Liver (tissue), 9 donors: ENCODE data around the gene AKAIN1. TPM values are rescaled to one million over a fixed set of nuclear protein-coding genes. Genes with fewer than 3 reads are reported as not detected.

Source experiments
- DNase-seq: peaks from one replicate; pipeline ENCODE4 v3.0.0-alpha.2; 2017; ENCODE audit warnings: low spot score
- H3K27ac ChIP-seq, 2 donors: one replicate each; pipeline ENCODE4 v1.7.0; 2013; ENCODE audit warnings: inconsistent platforms in 2 of 2, low read length in 2 of 2, control low read depth in 1 of 2, low read depth in 1 of 2, mild to moderate bottlenecking in 1 of 2
- H3K27me3 ChIP-seq, 4 donors: one replicate each; pipeline versions ENCODE4 v1.6.1 to v1.7.0; 2013; ENCODE audit warnings: low read length in 3 of 4, inconsistent platforms in 1 of 4, mild to moderate bottlenecking in 1 of 4, moderate library complexity in 1 of 4; ENCODE audit not compliant: control insufficient read depth in 4 of 4, insufficient read depth in 4 of 4
- H3K36me3 ChIP-seq, 4 donors: one replicate each; pipeline versions ENCODE4 v1.6.1 to v1.7.0; 2013; ENCODE audit warnings: low read length in 3 of 4, mild to moderate bottlenecking in 3 of 4, low read depth in 1 of 4, moderate library complexity in 1 of 4; ENCODE audit not compliant: control insufficient read depth in 4 of 4, insufficient read depth in 3 of 4
- H3K4me1 ChIP-seq, 4 donors: one replicate each; pipeline versions ENCODE4 v1.6.1 to v1.7.0; 2013; ENCODE audit warnings: low read length in 3 of 4, mild to moderate bottlenecking in 3 of 4, moderate library complexity in 1 of 4; ENCODE audit not compliant: control insufficient read depth in 4 of 4, insufficient read depth in 4 of 4
- H3K4me3 ChIP-seq, 3 donors: one replicate each; pipeline versions ENCODE4 v1.6.1 to v1.7.0; 2013; ENCODE audit warnings: low read length in 3 of 3, control low read depth in 1 of 3, low read depth in 1 of 3, mild to moderate bottlenecking in 1 of 3
- H3K9ac ChIP-seq, 2 donors: one replicate each; pipeline ENCODE4 v1.7.0; 2013; ENCODE audit warnings: low read length in 2 of 2, mild to moderate bottlenecking in 2 of 2, moderate library complexity in 2 of 2, control low read depth in 1 of 2, low read depth in 1 of 2
- H3K9me3 ChIP-seq, 4 donors: one replicate each; pipeline versions ENCODE4 v1.6.1 to v1.7.0; 2013; ENCODE audit warnings: low read length in 3 of 4; ENCODE audit not compliant: control insufficient read depth in 4 of 4
- ATF3 ChIP-seq: IDR thresholded peaks from 2 replicates; pipeline ENCODE4 v1.6.1; 2016; ENCODE audit warnings: antibody characterized with exemption
- CTCF ChIP-seq: fragments of 150-350 bp; IDR thresholded peaks from 2 replicates; pipeline ENCODE4 v1.5.1; 2017; ENCODE audit warnings: improper control_type of control experiment, low read depth, low read length; ENCODE audit not compliant: missing input control
- EGR1 ChIP-seq, 2 donors: IDR thresholded peaks; 2 replicates each; pipeline ENCODE4 v1.6.1; 2016 to 2018; ENCODE audit warnings: antibody characterized with exemption in 2 of 2, low read depth in 2 of 2
- FOXA2 ChIP-seq: IDR thresholded peaks from 2 replicates; pipeline ENCODE4 v1.6.1; 2016; ENCODE audit warnings: antibody characterized with exemption
- GABPA ChIP-seq, 2 donors: IDR thresholded peaks in 1 of 2; conservative IDR thresholded peaks in 1 of 2; 2 replicates each; pipeline ENCODE4 v1.6.1; 2016; ENCODE audit warnings: antibody characterized with exemption in 2 of 2, mild to moderate bottlenecking in 1 of 2, moderate library complexity in 1 of 2
- HNF4A ChIP-seq, 2 donors: conservative IDR thresholded peaks; 2 replicates each; pipeline ENCODE4 v1.6.1; 2016; ENCODE audit warnings: antibody characterized with exemption in 2 of 2, mild to moderate bottlenecking in 2 of 2
- HNF4G ChIP-seq: IDR thresholded peaks from 2 replicates; pipeline ENCODE4 v1.6.1; 2016; ENCODE audit warnings: antibody characterized with exemption
- MAX ChIP-seq: IDR thresholded peaks from 2 replicates; pipeline ENCODE4 v1.6.1; 2016; ENCODE audit warnings: antibody characterized with exemption
- NR2F2 ChIP-seq: IDR thresholded peaks from 2 replicates; pipeline ENCODE4 v1.6.1; 2016; ENCODE audit warnings: antibody characterized with exemption
- REST ChIP-seq: IDR thresholded peaks from 2 replicates; pipeline ENCODE4 v1.6.1; 2016; ENCODE audit warnings: antibody characterized with exemption, mild to moderate bottlenecking
- TAF1 ChIP-seq: conservative IDR thresholded peaks from 2 replicates; pipeline ENCODE4 v1.6.1; 2016; ENCODE audit warnings: antibody characterized with exemption, mild to moderate bottlenecking
- YY1 ChIP-seq: IDR thresholded peaks from 2 replicates; pipeline ENCODE4 v1.6.1; 2016; ENCODE audit warnings: antibody characterized with exemption, mild to moderate bottlenecking
- ZBTB33 ChIP-seq: IDR thresholded peaks from 2 replicates; pipeline ENCODE4 v1.6.1; 2016; ENCODE audit warnings: antibody characterized with exemption
- WGBS: extraction: QIAGEN DNeasy Blood & Tissue Kit; methylation state at CpG from one replicate; pipeline ENCODE4 v1.1.7; 2013; 5-methylcytosine and 5-hydroxymethylcytosine counted together
- polyA plus RNA-seq, 2 donors: library from polyadenylated mRNA; stranded (reverse) in 1 of 2; unstranded in 1 of 2; fragments of 200-250 nt in 1 of 2; fragments of >200 nt in 1 of 2; fragmentation: Nextera tagmentation in 1 of 2; extraction: Ambion mirVana in 1 of 2; gene quantifications; one replicate each; pipeline versions ENCODE4 v1.2.1 to v1.2.3, GENCODE V29; 2013 to 2015
- total RNA-seq, 2 donors: library from RNA; depleted of rRNA; stranded (reverse); fragments of >200 nt; gene quantifications; one replicate each; pipeline ENCODE4 v1.2.3, GENCODE V29; 2014
- donor health status: healthy.
- donor health status: healthy.
- donor health status: healthy.
- donor health status: healthy.
- donor health status: healthy.

AKAIN1 gene
- total and polyA plus RNA-seq, 4 donors: 0.31 to 0.75 TPM; not detected in 2

- H3K9me3 ChIP-seq: peaks cover 0 to 6% (median 0%) of the 10 kb centered on the region in 4 donors
- H3K27me3 ChIP-seq: peaks cover 0 to 5% (median 0%) of the 10 kb centered on the region in 4 donors
- no peak overlapping the region for H3K27ac ChIP-seq
- TF ChIP-seq YY1: no peak
- TF ChIP-seq GABPA (IDR thresholded peaks at IDR 0.05 in 1 of 2, conservative IDR thresholded peaks at IDR 0.05 in 1 of 2): no peak
- TF ChIP-seq HNF4G: no peak
- TF ChIP-seq NR2F2: no peak
- TF ChIP-seq EGR1 (IDR thresholded peaks at IDR 0.05; ENCODE audit: low read depth in 2 of 2): no peak
- no peak overlapping the region for H3K4me3 ChIP-seq
- H3K4me1 ChIP-seq: no peaks in the 10 kb centered on the region
- no peak for DNase-seq
- H3K36me3 ChIP-seq: no peaks in the 10 kb centered on the region
- H3K9ac ChIP-seq: no peak overlapping the region
- WGBS: 65% methylated on average over 4 of the region's 4 CpGs
These were observed 99.8 kb downstream of the AKAIN1 start for GRCh38 chr18:5097116-5097703.

GRCh38 chr18:5095239-5095638, 101.8 kb downstream of the AKAIN1 start:
- Histone ChIP-seq H3K4me1 (no peaks in the 10 kb centered on the region), H3K9ac (no peak overlapping the region), H3K9me3 (peaks cover 0 to 6% (median 0%) of the 10 kb centered on the region in 4 donors), H3K27me3 (no peaks in the 10 kb centered on the region), H3K36me3 (no peaks in the 10 kb centered on the region), H3K27ac (no peak overlapping the region), H3K4me3 (no peak overlapping the region)
- TF ChIP-seq YY1 (no peak), CTCF (no peak), FOXA2 (no peak), MAX (no peak), TAF1 (no peak), GABPA (IDR thresholded peaks at IDR 0.05 in 1 of 2, conservative IDR thresholded peaks at IDR 0.05 in 1 of 2) (no peak), HNF4G (no peak), ZBTB33 (no peak), ATF3 (no peak)
- WGBS: 86% methylated on average over 3 of the region's 3 CpGs
- no peak for DNase-seq

- peaks cover 0 to 6% (median 0%) of the 10 kb centered on the region in 4 donors for H3K9me3 ChIP-seq
- WGBS: 55% methylated on average over 2 of the region's 2 CpGs
- DNase-seq: no peak
- no peak overlapping the region for H3K4me3 ChIP-seq
- H3K27me3 ChIP-seq: no peaks in the 10 kb centered on the region
- no peak overlapping the region for H3K27ac ChIP-seq
- H3K36me3 ChIP-seq: no peaks in the 10 kb centered on the region
- TF ChIP-seq MAX: no peak
- no peak for TF ChIP-seq HNF4A (conservative IDR thresholded peaks at IDR 0.05)
- no peak for TF ChIP-seq ZBTB33
- no peak for TF ChIP-seq ATF3
- TF ChIP-seq TAF1: no peak
- no peak for TF ChIP-seq REST
- H3K4me1 ChIP-seq: peaks cover 0 to under 1% (median 0%) of the 10 kb centered on the region in 4 donors
- H3K9ac ChIP-seq: no peak overlapping the region
These were observed 103.2 kb downstream of the AKAIN1 start for GRCh38 chr18:5093902-5094301.
